Caco-2 (cell line): ENCODE data around the gene IMPG1. TPM values are rescaled to one million over a fixed set of nuclear protein-coding genes. Genes with fewer than 3 reads are reported as not detected.

Experiments used
- BruUV-seq: library from RNA; stranded (reverse); fragments of 400-500 nt; replicated peaks from 2 replicates; lab custom pipeline; 2021; lab: Mats Ljungman, UMichigan
- CTCF ChIA-PET: fragments of 300-600 bp; sonication (Branson Sonifier 250); formaldehyde crosslinking; loops from one replicate; lab custom pipeline; 2022; ENCODE audit warnings: antibody characterized with exemption; lab: Charles Lee
- POLR2A ChIA-PET: fragments of 300-600 bp; sonication (Branson Sonifier 250); formaldehyde crosslinking; loops from one replicate; lab custom pipeline; 2022; ENCODE audit warnings: antibody characterized with exemption; lab: Charles Lee
- DNase-seq, 2 experiments: peaks; one replicate each; pipeline versions ENCODE4 v3.0.0 to v3.0.0-alpha.2; 2020 to 2022
- H3K27me3 ChIP-seq: replicated peaks from 2 replicates; pipeline ENCODE4 v1.6.0; 2011; ENCODE audit warnings: low read length; ENCODE audit not compliant: control insufficient read depth, insufficient read depth
- H3K36me3 ChIP-seq: 2 replicates; pipeline ENCODE4 v1.5.1; 2011; ENCODE audit warnings: low read length; ENCODE audit not compliant: control insufficient read depth, insufficient read depth
- H3K4me1 ChIP-seq: fragments of 250-450 bp; sonication (Bioruptor Pico); 2 replicates; pipeline ENCODE4 v1.5.1; 2020; ENCODE audit warnings: mild to moderate bottlenecking
- H3K4me3 ChIP-seq: 2 replicates; pipeline ENCODE4 v1.5.1; 2011; ENCODE audit warnings: low read depth, mild to moderate bottlenecking, control low read depth, low read length
- H3K9me3 ChIP-seq: fragments of 250-450 bp; sonication (Bioruptor Pico); 2 replicates; pipeline ENCODE4 v1.5.1; 2020; ENCODE audit warnings: mild to moderate bottlenecking, moderate library complexity
- H3K27ac Mint-ChIP-seq: one replicate; pipeline ENCODE4 v1.8.0; 2022; ENCODE audit warnings: mixed read lengths; ENCODE audit not compliant: unreplicated experiment
- H3K27me3 Mint-ChIP-seq: one replicate; pipeline ENCODE4 v1.8.0; 2022; ENCODE audit warnings: mixed read lengths; ENCODE audit not compliant: insufficient read depth, unreplicated experiment
- H3K36me3 Mint-ChIP-seq: one replicate; pipeline ENCODE4 v1.8.0; 2022; ENCODE audit warnings: mild to moderate bottlenecking, mixed read lengths; ENCODE audit not compliant: insufficient read depth, unreplicated experiment
- H3K4me1 Mint-ChIP-seq: one replicate; pipeline ENCODE4 v1.8.0; 2022; ENCODE audit warnings: low read depth, mixed read lengths; ENCODE audit not compliant: unreplicated experiment
- H3K4me3 Mint-ChIP-seq: one replicate; pipeline ENCODE4 v1.8.0; 2022; ENCODE audit warnings: mild to moderate bottlenecking, moderate library complexity, mixed read lengths; ENCODE audit not compliant: unreplicated experiment
- H3K9me3 Mint-ChIP-seq: one replicate; pipeline ENCODE4 v1.8.0; 2022; ENCODE audit warnings: mixed read lengths; ENCODE audit not compliant: unreplicated experiment
- CTCF ChIP-seq, 2 experiments: fragments of 200-600 bp in 1 of 2; IDR thresholded peaks; 1 replicate in 1 of 2; 2 replicates in 1 of 2; pipeline versions ENCODE4 v1.5.1 to v1.8.0; 2011 to 2022; ENCODE audit warnings: antibody characterized with exemption in 1 of 2, control low read depth in 1 of 2, inconsistent platforms in 1 of 2, low read depth in 1 of 2, low read length in 1 of 2, mild to moderate bottlenecking in 1 of 2, moderate library complexity in 1 of 2; ENCODE audit not compliant: insufficient read depth in 1 of 2, severe bottlenecking in 1 of 2, unreplicated experiment in 1 of 2
- intact Hi-C: fragments of 100-400 bp; cut with micrococcal nuclease; formaldehyde crosslinking; loops from one replicate; pipeline ENCODE4 v1.10.0; 2022; ENCODE audit not compliant: unreplicated experiment
- total RNA-seq: library from RNA; stranded (reverse); gene quantifications from 2 replicates; pipeline ENCODE4 v1.2.3, GENCODE V29; 2022

IMPG1 gene
- total RNA-seq, 1 experiment from 2014 or later, result not detected

- POLR2A ChIA-PET, result no interaction called here
- no peak overlapping the region for H3K27ac Mint-ChIP-seq
- H3K27me3 Mint-ChIP-seq, result peaks cover 12% of the 10 kb centered on the region
- Histone ChIP-seq H3K27me3 (no peaks in the 10 kb centered on the region), H3K9me3 (no peaks in the 10 kb centered on the region), H3K36me3 (no peaks in the 10 kb centered on the region), H3K4me1 (no peaks in the 10 kb centered on the region), H3K4me3 (no peak overlapping the region)
- peak in 1 of 2 experiments; percentile 15 for DNase-seq
- TF ChIP-seq CTCF (IDR thresholded peaks at IDR 0.05; ENCODE audit: insufficient read depth in 1 of 2, low read depth in 1 of 2, low read length in 1 of 2, severe bottlenecking in 1 of 2, unreplicated experiment in 1 of 2), result peak in 1 of 2 experiments; percentile 4
- CTCF ChIA-PET, result interaction anchor here (1.2 kb wide), 1 partner anchor 57 kb away, joined by 5 read pairs; no protein-coding TSS in a partner anchor
- intact Hi-C loops, result loop anchor here (1.0 kb wide), 1 partner anchor 57 kb away; no protein-coding TSS in a partner anchor
- H3K4me1 Mint-ChIP-seq, result no peaks in the 10 kb centered on the region
- no peak overlapping the region for H3K4me3 Mint-ChIP-seq
- H3K9me3 Mint-ChIP-seq, result peaks cover 9% of the 10 kb centered on the region
- no peaks in the 10 kb centered on the region for H3K36me3 Mint-ChIP-seq
- BruUV-seq, result no TSS peak
Measured at GRCh38 chr6:75991941-75992340, 80.5 kb downstream of the IMPG1 start.

DNA sequence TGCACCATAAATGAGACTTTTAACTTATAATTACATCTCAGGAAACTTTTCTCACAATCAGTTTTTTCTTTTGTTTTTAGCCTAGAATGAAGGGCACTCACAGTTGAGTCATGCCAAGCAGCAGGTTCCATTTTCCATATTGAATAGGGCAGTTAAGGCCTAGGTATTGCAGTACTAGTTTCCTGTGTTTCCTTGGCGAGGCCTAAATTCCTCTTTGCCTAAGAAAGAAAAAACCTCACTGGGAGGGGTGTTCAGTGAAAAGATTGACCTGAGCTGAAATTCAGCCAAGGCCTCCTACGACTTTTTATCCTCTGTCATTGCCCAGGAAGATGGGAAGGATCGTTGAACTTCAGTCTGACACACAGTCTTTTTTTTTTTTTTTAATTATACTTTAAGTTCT is 85.5 kb downstream of the IMPG1 start:
- Histone ChIP-seq H3K4me1 (no peaks in the 10 kb centered on the region), H3K27me3 (no peaks in the 10 kb centered on the region), H3K9me3 (no peaks in the 10 kb centered on the region), H3K4me3 (no peak overlapping the region), H3K36me3 (no peaks in the 10 kb centered on the region)
- no peak for TF ChIP-seq CTCF (IDR thresholded peaks at IDR 0.05; ENCODE audit: insufficient read depth in 1 of 2, low read depth in 1 of 2, low read length in 1 of 2, severe bottlenecking in 1 of 2, unreplicated experiment in 1 of 2)
- Mint-ChIP-seq H3K36me3 (no peaks in the 10 kb centered on the region), H3K27ac (no peak overlapping the region), H3K4me1 (no peaks in the 10 kb centered on the region), H3K9me3 (no peaks in the 10 kb centered on the region), H3K4me3 (no peak overlapping the region), H3K27me3 (peaks cover 5% of the 10 kb centered on the region)
- intact Hi-C loops, result no loop called here
- ChIA-PET POLR2A (no interaction called here), CTCF (no interaction called here)
- DNase-seq, result no peak
- BruUV-seq, result no TSS peak

DNA sequence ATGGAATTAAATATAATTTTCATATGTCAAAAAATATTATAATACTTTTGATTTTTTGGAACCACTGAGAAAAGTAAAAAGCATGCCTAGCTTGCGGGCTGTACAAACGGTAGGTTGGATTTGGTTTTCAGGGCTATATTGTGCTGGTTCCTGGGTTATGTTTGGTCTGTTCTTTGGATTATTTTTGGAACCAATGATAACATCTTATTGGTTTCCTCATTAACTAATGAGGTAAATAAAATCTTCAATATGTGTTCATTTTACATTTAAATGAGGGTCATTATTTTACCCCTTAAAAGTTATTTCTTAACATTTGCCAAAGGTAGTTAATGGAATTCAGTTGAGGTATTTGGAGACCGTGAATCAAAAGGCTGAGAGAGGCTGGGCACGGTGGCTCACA is 96.6 kb downstream of the IMPG1 start:
- BruUV-seq, result no TSS peak
- Mint-ChIP-seq H3K4me1 (no peaks in the 10 kb centered on the region), H3K4me3 (no peak overlapping the region), H3K27me3 (peaks cover 5% of the 10 kb centered on the region), H3K27ac (no peak overlapping the region), H3K36me3 (no peaks in the 10 kb centered on the region), H3K9me3 (no peaks in the 10 kb centered on the region)
- H3K4me1 ChIP-seq, result no peaks in the 10 kb centered on the region
- no peaks in the 10 kb centered on the region for H3K36me3 ChIP-seq
- no peak for DNase-seq
- POLR2A ChIA-PET, result no interaction called here
- TF ChIP-seq CTCF (IDR thresholded peaks at IDR 0.05; ENCODE audit: insufficient read depth in 1 of 2, low read depth in 1 of 2, low read length in 1 of 2, severe bottlenecking in 1 of 2, unreplicated experiment in 1 of 2), result no peak
- H3K9me3 ChIP-seq, result no peaks in the 10 kb centered on the region
- intact Hi-C loops, result no loop called here
- no peaks in the 10 kb centered on the region for H3K27me3 ChIP-seq
- CTCF ChIA-PET, result no interaction called here
- no peak overlapping the region for H3K4me3 ChIP-seq
